Measurements from ENCODE around the gene PLD1.

Gene PLD1

GRCh38 chr3:171688593-171688992 is 121.7 kb downstream of the PLD1 start:
- DNase-seq = no peak

- DNase-seq = no peak
These were observed 122.3 kb downstream of the PLD1 start for GRCh38 chr3:171688002-171688401.

DNA sequence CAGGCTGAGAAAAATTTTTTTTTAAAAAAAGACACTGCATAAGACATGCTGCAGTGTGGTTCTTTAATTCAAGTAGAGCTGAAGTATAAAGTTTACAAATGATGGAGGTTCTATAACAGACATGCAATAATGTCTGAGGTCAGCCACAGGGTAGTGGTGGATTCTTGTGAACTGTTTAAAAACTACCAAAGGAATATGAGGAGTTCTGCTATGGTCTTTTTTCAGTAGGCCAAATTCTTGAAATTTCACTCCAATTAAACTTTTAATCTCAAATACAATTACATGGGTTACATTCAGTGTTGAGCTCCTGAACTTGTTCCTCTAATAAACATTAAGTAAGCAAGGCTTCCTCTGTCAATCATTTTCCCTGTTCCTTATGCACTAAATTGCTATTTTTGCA is 122.7 kb downstream of the PLD1 start:
- DNase-seq = no peak

GRCh38 chr3:171687064-171687463 is 123.2 kb downstream of the PLD1 start:
- DNase-seq = no peak

- DNase-seq = no peak
These were observed 125.0 kb downstream of the PLD1 start for GRCh38 chr3:171685116-171685895.

DNA sequence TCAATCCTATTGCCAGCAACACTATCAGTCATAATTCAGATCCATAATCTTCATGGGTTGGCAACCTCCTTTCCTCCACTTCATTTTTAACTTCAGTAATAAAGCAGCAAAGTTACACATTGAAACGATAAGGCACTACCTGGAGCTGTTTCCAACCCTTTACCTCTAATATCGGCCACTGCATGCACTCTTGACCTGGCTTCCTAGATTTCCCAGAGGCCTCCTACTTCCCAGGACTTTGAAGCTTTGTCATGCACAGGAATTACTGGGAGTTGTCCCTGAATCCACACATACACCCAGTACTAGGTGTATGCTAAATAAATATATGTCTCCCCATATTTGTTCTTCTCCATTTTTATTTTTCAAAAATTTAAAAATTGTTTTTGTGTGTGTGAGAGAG is 126.1 kb downstream of the PLD1 start:
- DNase-seq = no peak

- no peak for DNase-seq
These were observed 127.5 kb downstream of the PLD1 start for GRCh38 chr3:171682743-171683142.

GRCh38 chr3:171680726-171681411 is 129.4 kb downstream of the PLD1 start:
- DNase-seq = no peak

DNA sequence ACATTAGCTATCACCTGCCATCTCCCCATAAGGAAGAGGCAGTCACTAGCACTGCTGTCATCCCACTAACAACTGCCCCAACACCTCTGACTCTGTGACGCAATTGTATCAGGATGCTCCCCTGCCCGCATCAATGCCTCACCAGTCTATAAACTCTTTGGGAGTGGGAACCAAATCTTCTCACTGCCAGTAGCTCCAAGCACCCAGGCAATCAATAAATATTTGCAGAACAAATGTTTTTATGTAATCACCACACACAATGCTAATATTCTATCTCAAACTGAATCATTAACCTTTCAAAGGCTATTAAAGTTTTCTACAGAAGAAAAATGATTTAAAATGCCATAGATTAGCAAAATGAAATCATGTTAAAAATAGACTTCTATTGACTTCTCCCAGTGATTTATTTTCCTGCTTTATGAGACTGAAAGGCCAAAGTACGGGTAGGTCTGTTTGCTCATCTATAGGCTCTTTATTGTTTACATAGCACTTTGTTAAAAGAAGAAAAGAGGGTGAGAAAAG is 131.3 kb downstream of the PLD1 start:
- peak; percentile 37 for DNase-seq

- no peak for DNase-seq
These were observed 132.6 kb downstream of the PLD1 start for GRCh38 chr3:171677706-171678105.

- no peak for DNase-seq
These were observed 133.6 kb downstream of the PLD1 start for GRCh38 chr3:171676601-171677175.

DNA sequence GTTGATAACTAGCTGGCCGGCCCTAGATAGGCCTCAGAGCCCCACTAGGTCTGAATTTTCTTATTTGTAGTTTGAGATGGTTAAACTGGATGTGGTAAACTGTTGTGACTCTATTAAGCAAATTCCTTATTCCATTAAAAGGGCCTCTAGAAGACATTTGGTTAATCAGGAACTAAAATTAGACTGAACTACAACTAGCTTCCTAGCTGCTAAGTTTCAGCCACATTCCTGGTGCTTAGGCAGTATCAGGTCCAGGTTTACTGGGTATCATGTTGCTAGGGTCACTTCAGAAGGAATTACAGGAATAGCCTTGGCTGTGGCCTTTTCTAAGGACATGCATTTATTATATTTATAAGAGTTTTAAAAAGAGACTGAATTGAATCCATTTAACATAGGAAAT is 136.3 kb downstream of the PLD1 start:
- no peak for DNase-seq

DNA sequence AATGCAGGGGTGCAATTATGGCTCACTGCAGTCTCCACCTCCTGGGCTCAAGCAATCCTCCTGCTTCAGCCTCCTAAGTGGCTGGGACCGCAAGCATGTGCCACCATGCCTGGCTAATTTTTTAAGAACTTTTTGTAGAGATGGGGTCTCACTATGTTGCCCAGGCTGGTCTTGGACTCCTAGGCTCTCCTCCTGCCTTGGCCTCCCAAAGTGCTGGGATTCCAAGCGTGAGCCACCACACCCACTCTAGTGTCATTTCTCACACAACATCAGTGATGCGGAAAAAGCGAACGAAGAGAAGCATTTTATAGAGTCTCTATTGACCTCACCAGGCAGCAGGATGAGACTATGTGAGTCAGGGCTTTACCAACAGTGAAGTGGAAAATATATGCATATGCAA is 137.7 kb downstream of the PLD1 start:
- no peak for DNase-seq

GRCh38 chr3:171672124-171672523 is 138.2 kb downstream of the PLD1 start:
- no peak for DNase-seq

DNA sequence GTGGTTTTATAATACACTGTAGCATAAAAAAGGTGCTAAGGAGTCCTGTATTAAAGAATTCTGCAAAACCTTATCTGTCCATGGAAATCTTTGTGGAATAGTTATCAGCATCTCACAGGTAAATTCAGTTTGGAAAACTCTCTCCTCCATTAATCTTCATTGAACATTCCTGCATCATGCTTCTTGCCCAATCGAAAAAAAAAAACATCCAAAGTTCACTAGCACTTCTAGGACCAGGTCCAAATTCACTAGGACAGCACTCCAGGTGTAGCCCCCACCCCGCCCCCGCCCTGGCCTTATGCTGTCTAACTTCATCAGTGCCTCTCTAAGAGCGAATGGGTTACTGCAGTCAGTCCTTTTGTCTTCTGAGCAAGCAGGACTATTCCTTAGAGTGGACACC is 138.6 kb downstream of the PLD1 start:
- no peak for DNase-seq

DNA sequence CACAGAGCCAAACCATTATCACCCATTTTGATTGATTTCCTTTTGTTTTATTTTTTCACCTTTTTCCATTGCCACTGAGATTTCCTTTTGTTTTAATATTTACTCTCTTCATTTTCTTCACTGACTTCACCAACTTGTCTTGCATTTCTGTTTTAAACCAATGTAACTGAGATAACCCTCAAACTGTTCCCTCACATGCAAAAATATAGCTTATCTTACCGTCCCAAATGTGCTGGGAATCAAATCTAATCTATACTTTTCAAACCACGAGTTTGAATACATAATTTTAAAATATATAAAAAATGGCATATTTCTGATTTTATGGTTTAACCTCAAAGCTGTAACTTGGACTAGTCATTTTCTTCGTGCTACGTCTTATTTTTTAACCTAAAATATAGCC is 143.8 kb downstream of the PLD1 start:
- DNase-seq = no peak

GRCh38 chr3:171663805-171664204 is 146.5 kb downstream of the PLD1 start:
- DNase-seq = no peak

DNA sequence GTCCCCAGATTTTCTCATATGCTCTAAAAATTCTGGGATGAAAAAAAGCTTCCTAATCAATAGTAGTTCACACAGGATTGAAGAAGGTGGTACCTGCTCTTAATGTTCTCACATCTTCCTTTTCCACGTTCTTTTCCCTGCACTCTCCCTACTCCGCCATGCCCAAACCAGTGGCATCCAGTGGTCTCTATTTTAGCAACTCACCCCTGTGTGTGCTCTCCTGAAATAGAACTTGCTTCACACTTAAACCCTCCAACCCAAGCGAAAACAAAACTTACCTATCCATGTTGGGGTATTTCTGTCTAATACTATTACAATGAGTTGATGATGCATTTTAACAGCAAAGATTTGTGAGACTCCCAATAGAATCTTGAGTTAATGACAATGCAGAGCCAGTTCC is 148.8 kb downstream of the PLD1 start:
- DNase-seq = no peak

GRCh38 chr3:171660188-171660587 is 150.1 kb downstream of the PLD1 start:
- no peak for DNase-seq

- no peak for DNase-seq
These were observed 151.4 kb downstream of the PLD1 start for GRCh38 chr3:171658841-171659240.

DNA sequence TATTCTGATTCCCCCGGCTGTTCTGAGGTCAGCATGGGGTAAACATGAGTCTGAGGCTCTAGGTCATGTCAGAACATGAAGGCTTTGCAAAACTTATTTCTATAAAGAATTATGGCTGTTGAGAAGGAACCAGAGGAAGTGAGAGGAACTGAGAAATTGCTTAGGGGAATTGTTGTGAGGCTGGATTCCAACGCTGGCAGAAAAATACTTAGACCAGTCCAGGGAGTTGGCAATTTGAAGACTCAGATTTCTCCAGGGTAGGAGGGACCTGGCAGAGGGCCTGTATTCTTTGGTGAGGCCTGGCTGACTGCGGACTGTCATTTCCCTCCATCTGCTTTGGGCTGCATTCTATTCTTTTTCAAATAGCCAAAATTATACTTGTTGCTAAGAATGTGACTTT is 155.5 kb downstream of the PLD1 start:
- no peak for DNase-seq

- DNase-seq = no peak
These were observed 156.0 kb downstream of the PLD1 start for GRCh38 chr3:171654326-171654725.

GRCh38 chr3:171653701-171654100 is 156.6 kb downstream of the PLD1 start:
- DNase-seq = no peak

DNA sequence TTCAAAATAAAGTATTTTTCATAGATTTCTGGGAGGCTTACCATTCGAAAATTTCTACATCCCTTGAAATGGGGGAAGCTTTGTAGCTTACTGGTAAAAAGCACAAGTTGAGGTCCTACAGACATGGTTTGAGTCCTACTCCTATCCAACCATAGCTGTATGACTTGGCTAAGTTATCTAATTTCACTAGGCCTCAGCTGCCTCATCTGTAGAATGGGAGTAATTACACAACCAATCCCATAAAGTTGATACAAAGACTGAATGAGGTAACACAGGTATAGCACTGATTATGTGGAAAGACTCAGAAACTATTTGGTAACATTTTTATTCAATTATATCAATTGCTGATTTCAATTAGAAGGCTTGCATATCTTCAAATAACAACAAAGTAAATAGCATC is 157.4 kb downstream of the PLD1 start:
- no peak for DNase-seq

Data from NCI-H510A treated with DMSO at 0.1 percent for 48 hours (cell line).